ENCODE measurements around the gene COX8C. TPM values are rescaled to one million over a fixed set of nuclear protein-coding genes. Genes with fewer than 3 reads are reported as not detected.
A peak's percentile ranks its signal among the peaks of the same experiment; 100 is the strongest.

Gene COX8C
- total and polyA plus RNA-seq, 8 donors = not detected

GRCh38 chr14:93368996-93369712 is 22.2 kb downstream of the COX8C start:
- TF ChIP-seq EP300 (IDR thresholded peaks at IDR 0.05) (no peak), POLR2AphosphoS5 (IDR thresholded peaks at IDR 0.05) (no peak), POLR2A (IDR thresholded peaks at IDR 0.05) (no peak), CTCF (IDR thresholded peaks at IDR 0.05) (no peak)
- peak in 1 of 2 donors; percentile 2 for DNase-seq
- intact Hi-C loops (cut with DNase I; ENCODE audit: low total_unique reads) = no loop called here
- no peaks in the 10 kb centered on the region for H3K27me3 ChIP-seq
- H3K4me1 ChIP-seq = no peaks in the 10 kb centered on the region
- WGBS, 5 donors = 58 to 76% (median 65%) methylated on average over 5 of the region's 5 CpGs
- H3K4me3 ChIP-seq = no peak overlapping the region
- H3K27ac ChIP-seq = no peak overlapping the region
- no peaks in the 10 kb centered on the region for H3K9me3 ChIP-seq
- no peaks in the 10 kb centered on the region for H3K36me3 ChIP-seq

GRCh38 chr14:93369713-93370266 is 22.8 kb downstream of the COX8C start:
- Histone ChIP-seq H3K9me3 (no peaks in the 10 kb centered on the region), H3K36me3 (no peaks in the 10 kb centered on the region), H3K27me3 (no peaks in the 10 kb centered on the region), H3K27ac (no peak overlapping the region), H3K4me1 (no peaks in the 10 kb centered on the region), H3K4me3 (no peak overlapping the region)
- DNase-seq = peak in 1 of 2 donors; percentile 12
- TF ChIP-seq CTCF (IDR thresholded peaks at IDR 0.05) = no peak
- intact Hi-C loops (cut with DNase I; ENCODE audit: low total_unique reads) = no loop called here
- WGBS, 5 donors = 72 to 87% (median 79%) methylated on average over 4 of the region's 4 CpGs

- WGBS, 5 donors = 80 to 88% (median 86%) methylated on average over 6 of the region's 6 CpGs
- Histone ChIP-seq H3K27me3 (no peaks in the 10 kb centered on the region), H3K27ac (no peak overlapping the region), H3K9me3 (no peaks in the 10 kb centered on the region), H3K4me3 (no peak overlapping the region), H3K4me1 (no peaks in the 10 kb centered on the region), H3K36me3 (no peaks in the 10 kb centered on the region)
- peak in 1 of 2 donors; percentile 4 for DNase-seq
- TF ChIP-seq CTCF (IDR thresholded peaks at IDR 0.05) (no peak), POLR2A (IDR thresholded peaks at IDR 0.05) (no peak), EP300 (IDR thresholded peaks at IDR 0.05) (no peak), POLR2AphosphoS5 (IDR thresholded peaks at IDR 0.05) (no peak)
- intact Hi-C loops (cut with DNase I; ENCODE audit: low total_unique reads) = no loop called here
Measured at GRCh38 chr14:93375673-93376156, 28.7 kb downstream of the COX8C start.

- Histone ChIP-seq H3K4me3 (no peak overlapping the region), H3K4me1 (no peaks in the 10 kb centered on the region), H3K36me3 (no peaks in the 10 kb centered on the region), H3K27me3 (no peaks in the 10 kb centered on the region), H3K9me3 (no peaks in the 10 kb centered on the region), H3K27ac (no peak overlapping the region)
- WGBS, 5 donors = 57 to 72% (median 62%) methylated on average over 1 of the region's 1 CpG
- no peak for DNase-seq
- TF ChIP-seq CTCF (IDR thresholded peaks at IDR 0.05) = no peak
- no peak for TF ChIP-seq POLR2A (IDR thresholded peaks at IDR 0.05)
- TF ChIP-seq EP300 (IDR thresholded peaks at IDR 0.05) = no peak
- TF ChIP-seq POLR2AphosphoS5 (IDR thresholded peaks at IDR 0.05) = no peak
- intact Hi-C loops (cut with DNase I; ENCODE audit: low total_unique reads) = no loop called here
Measured at GRCh38 chr14:93379831-93380230, 32.8 kb downstream of the COX8C start.

Measured in stomach (tissue), 9 donors.